Peyer's patch (tissue), 4 donors: Measurements from ENCODE around the gene SKI. TPM values are rescaled to one million over a fixed set of nuclear protein-coding genes. Genes with fewer than 3 reads are reported as not detected.

Source experiments
- DNase-seq, 3 donors: peaks; one replicate each; pipeline ENCODE4 v3.0.0-alpha.2; 2017 to 2019
- H3K27ac ChIP-seq, 4 donors: fragments of 200-600 bp; sonication (generic); one replicate each; pipeline ENCODE4 v1.5.1; 2016 to 2019
- H3K27me3 ChIP-seq, 2 donors: fragments of 200-600 bp; sonication (generic); one replicate each; pipeline ENCODE4 v1.5.1; 2019
- H3K36me3 ChIP-seq, 3 donors: fragments of 200-600 bp; sonication (generic); one replicate each; pipeline ENCODE4 v1.5.1; 2016 to 2019
- H3K4me1 ChIP-seq, 4 donors: fragments of 200-600 bp; sonication (generic); one replicate each; pipeline ENCODE4 v1.5.1; 2016 to 2019
- H3K4me3 ChIP-seq, 4 donors: fragments of 200-600 bp; sonication (generic); 1 replicate in 3 of 4; 2 replicates in 1 of 4; pipeline ENCODE4 v1.5.1; 2016 to 2019; ENCODE audit warnings: mild to moderate bottlenecking in 1 of 4
- H3K9me3 ChIP-seq, 4 donors: fragments of 200-600 bp; sonication (generic); one replicate each; pipeline ENCODE4 v1.5.1; 2016 to 2019; ENCODE audit warnings: mild to moderate bottlenecking in 1 of 4
- POLR2A ChIP-seq, 2 donors: fragments of 450-650 bp; IDR thresholded peaks; one replicate each; pipeline ENCODE4 v1.5.1; 2017; ENCODE audit warnings: antibody characterized with exemption in 2 of 2, mild to moderate bottlenecking in 2 of 2, moderate library complexity in 2 of 2
- total RNA-seq, 4 donors: library from RNA; depleted of rRNA; stranded (reverse); fragments of >200 nt; gene quantifications; one replicate each; pipeline ENCODE4 v1.1.0, GENCODE V29; 2016
- TF ChIP-seq, protein P1 (sequence below), 6 experiments: fragments of 450-650 bp in 4 of 6; fragments of 200-600 bp in 2 of 6; sonication (generic) in 1 of 6; IDR thresholded peaks; one replicate each; pipeline ENCODE4 v1.5.1; 2017 to 2019; ENCODE audit warnings: antibody characterized with exemption in 6 of 6, mild to moderate bottlenecking in 3 of 6, moderate library complexity in 1 of 6

The SKI gene
- total RNA-seq, 4 donors from 2014 or later: 20.1 to 41.5 (median 37.1) TPM

DNA sequence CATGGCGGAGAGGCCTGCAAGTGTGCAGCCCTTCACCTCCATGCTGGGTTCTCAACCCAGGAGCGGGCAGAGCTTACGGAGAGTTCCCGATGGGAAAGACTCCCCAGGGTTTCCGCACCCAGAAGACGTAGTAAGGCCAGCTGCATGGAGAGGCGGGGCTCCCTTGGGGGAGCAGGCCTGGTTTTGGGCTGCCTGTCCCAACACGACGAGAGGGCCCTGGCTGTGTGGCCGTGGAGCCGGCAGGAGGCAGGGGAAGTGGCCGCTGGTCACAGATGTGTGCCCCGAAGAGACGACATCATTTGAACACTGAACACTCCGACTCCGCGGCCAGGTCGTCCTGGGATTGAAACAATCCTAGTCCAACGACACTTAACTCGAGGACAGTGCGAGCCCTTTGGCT is 106.2 kb downstream of the SKI start:
- no peak for DNase-seq
- peaks cover 0 to 4% (median 0%) of the 10 kb centered on the region in 4 donors for H3K4me1 ChIP-seq
- no peaks in the 10 kb centered on the region for H3K36me3 ChIP-seq
- H3K4me3 ChIP-seq: no peak overlapping the region
- H3K9me3 ChIP-seq: no peaks in the 10 kb centered on the region
- no peak overlapping the region for H3K27ac ChIP-seq
- TF ChIP-seq POLR2A (IDR thresholded peaks at IDR 0.05): no peak
- TF ChIP-seq, protein P1, sequence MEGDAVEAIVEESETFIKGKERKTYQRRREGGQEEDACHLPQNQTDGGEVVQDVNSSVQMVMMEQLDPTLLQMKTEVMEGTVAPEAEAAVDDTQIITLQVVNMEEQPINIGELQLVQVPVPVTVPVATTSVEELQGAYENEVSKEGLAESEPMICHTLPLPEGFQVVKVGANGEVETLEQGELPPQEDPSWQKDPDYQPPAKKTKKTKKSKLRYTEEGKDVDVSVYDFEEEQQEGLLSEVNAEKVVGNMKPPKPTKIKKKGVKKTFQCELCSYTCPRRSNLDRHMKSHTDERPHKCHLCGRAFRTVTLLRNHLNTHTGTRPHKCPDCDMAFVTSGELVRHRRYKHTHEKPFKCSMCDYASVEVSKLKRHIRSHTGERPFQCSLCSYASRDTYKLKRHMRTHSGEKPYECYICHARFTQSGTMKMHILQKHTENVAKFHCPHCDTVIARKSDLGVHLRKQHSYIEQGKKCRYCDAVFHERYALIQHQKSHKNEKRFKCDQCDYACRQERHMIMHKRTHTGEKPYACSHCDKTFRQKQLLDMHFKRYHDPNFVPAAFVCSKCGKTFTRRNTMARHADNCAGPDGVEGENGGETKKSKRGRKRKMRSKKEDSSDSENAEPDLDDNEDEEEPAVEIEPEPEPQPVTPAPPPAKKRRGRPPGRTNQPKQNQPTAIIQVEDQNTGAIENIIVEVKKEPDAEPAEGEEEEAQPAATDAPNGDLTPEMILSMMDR (IDR thresholded peaks at IDR 0.05): no peak
- H3K27me3 ChIP-seq: no peaks in the 10 kb centered on the region

DNA sequence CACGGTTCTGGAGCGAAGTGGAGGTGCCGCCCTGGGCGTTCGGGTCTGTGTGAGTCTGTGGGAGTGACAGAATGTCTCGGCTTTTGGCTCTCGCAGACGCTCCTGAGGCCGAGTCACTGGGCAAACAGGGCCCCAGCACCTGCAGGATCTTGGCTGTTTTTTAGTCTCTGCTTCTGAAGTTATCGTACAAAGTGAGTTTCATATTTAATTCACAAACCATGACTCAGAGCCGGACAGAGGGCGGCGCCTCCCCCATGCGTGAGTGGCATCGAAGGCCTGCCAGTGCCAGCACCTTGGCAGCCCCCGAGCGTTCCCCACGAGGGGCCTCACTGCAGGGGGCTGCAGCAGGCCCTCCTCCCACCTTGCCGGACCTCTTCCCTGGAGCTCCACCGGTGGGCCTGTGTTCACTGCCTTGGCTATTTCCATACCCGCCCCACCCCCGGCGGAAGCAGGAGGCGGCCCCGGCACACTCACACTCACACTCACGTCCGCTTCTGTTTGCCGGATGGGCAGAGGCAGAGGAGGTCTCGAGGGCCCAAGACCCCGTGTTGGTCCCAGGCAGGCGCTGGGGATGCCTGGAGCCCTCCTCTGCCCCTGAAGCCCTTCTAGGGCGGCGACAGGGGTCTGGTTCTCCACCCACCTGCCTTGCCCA is 106.9 kb downstream of the SKI start:
- no peak for DNase-seq
- Histone ChIP-seq H3K4me1 (peaks cover 0 to 4% (median 0%) of the 10 kb centered on the region in 4 donors), H3K36me3 (no peaks in the 10 kb centered on the region), H3K4me3 (no peak overlapping the region), H3K27me3 (no peaks in the 10 kb centered on the region), H3K27ac (no peak overlapping the region), H3K9me3 (no peaks in the 10 kb centered on the region)
- no peak for TF ChIP-seq POLR2A (IDR thresholded peaks at IDR 0.05)
- TF ChIP-seq, protein P1 (IDR thresholded peaks at IDR 0.05): no peak

DNA sequence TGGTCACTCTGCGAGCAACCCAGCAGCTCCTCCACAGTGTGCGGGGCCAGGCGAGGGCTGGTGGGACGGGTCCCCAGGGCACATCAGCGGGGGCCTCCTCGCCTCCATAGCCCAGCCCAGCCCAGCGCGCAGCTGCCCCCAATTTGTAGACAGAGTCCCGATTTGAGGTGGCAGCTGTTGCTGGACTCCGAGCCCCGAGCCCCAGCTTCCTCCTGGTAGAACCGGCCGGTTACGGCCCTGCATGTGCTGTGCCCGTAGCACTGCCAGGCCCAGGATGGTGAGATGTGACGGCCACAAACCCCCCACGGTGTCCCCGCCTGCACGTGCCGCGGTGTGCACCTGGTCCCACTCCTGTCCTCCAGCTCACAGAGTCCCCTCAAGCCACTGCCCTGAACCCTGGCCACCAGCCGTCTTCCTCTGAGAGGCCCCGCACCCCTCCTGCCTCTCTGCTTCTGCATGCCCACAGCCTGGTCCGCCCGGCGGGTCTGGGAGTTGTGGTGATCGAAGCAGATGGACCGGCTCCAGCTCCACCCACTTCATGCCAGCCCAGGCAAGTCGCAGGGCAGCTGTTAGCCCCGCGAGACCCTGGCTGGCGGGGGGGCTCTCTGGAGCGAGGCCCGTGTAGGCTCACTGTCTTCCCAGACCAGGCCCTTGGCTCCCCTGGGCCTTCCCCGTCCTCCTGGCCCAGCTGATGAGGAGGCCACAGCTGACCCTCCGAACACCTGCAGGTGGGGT is 107.8 kb downstream of the SKI start:
- DNase-seq: no peak

DNA sequence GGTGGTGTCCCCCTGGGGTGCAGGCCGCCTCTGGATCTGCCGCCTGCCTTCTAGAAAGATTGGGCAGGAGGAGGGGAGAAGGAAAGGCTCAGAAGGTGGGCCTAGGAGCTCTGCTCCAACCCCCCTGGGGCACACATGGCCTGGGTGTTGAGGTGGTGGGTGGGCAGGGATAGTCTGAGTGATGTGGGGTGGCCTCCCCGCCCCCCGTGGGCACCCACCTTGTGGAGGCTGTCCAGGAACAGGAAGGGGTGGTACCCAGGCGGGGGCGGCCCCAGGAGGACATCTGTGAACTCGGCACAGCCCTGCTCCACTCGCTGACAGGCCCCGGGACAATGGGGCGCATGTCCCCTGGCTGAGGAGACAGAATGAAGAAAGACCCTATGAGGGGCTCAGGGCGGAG is 108.4 kb downstream of the SKI start:
- Histone ChIP-seq H3K27ac (no peak overlapping the region), H3K4me3 (no peak overlapping the region)

More for the DNA sequence above, 107.8 kb downstream of the SKI start:
- Histone ChIP-seq H3K4me3 (no peak overlapping the region), H3K9me3 (no peaks in the 10 kb centered on the region), H3K36me3 (no peaks in the 10 kb centered on the region), H3K27me3 (no peaks in the 10 kb centered on the region), H3K27ac (no peak overlapping the region), H3K4me1 (peaks cover 0 to 4% (median 0%) of the 10 kb centered on the region in 4 donors)
- TF ChIP-seq POLR2A (IDR thresholded peaks at IDR 0.05): no peak
- TF ChIP-seq, protein P1 (IDR thresholded peaks at IDR 0.05): no peak

DNA sequence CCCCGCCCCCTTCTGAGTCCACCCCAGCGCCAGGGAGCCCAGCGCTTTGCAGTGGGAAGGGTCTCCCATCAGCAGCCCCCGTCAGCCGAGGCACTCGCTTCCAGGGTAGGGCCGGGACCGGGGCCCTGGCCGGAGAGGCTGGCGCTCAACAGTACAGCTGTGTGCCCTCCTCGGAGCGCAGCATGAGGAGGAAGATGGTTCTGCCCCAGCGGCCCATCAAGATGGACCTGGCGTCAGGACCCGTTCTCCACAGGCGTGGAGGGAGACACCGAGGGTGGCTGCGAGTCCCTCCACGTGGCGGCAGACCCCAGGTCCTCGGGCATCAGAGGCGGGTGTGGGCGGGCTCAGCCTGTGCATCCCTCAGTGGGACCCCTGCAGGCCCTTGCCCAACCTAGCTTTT is 109.0 kb downstream of the SKI start:
- H3K9me3 ChIP-seq: no peaks in the 10 kb centered on the region
- H3K27ac ChIP-seq: no peak overlapping the region
- TF ChIP-seq, protein P1 (IDR thresholded peaks at IDR 0.05): no peak
- TF ChIP-seq POLR2A (IDR thresholded peaks at IDR 0.05): no peak
- no peaks in the 10 kb centered on the region for H3K4me1 ChIP-seq
- no peaks in the 10 kb centered on the region for H3K27me3 ChIP-seq
- H3K36me3 ChIP-seq: no peaks in the 10 kb centered on the region
- H3K4me3 ChIP-seq: no peak overlapping the region
- no peak for DNase-seq

More for the DNA sequence above, 108.4 kb downstream of the SKI start:
- Histone ChIP-seq H3K4me1 (no peaks in the 10 kb centered on the region), H3K36me3 (no peaks in the 10 kb centered on the region), H3K27me3 (no peaks in the 10 kb centered on the region), H3K9me3 (no peaks in the 10 kb centered on the region)
- DNase-seq: no peak
- TF ChIP-seq POLR2A (IDR thresholded peaks at IDR 0.05): no peak
- TF ChIP-seq, protein P1 (IDR thresholded peaks at IDR 0.05): no peak
